ENCODE results near the gene TOPBP1. TPM values are rescaled to one million over a fixed set of nuclear protein-coding genes. Genes with fewer than 3 reads are reported as not detected.

The TOPBP1 gene
- total and polyA plus RNA-seq, 9 of the 15 experiments (the other 6 are each of a cell fraction or from before 2014, with no cell fraction given): 16.6 to 77.6 (median 58.2) TPM

GRCh38 chr3:133670525-133670995 lies 8.8 kb upstream of the TOPBP1 start:
- no peak overlapping the region for H3K4me2 ChIP-seq (ENCODE audit: insufficient read depth, low read length)

More at GRCh38 chr3:133670525-133670995, 8.8 kb upstream of the TOPBP1 start:
- Histone ChIP-seq H3K27ac (ENCODE audit: extremely low read depth, low read depth, low read length) (no peak overlapping the region), H3K4me3 (no peak overlapping the region), H4K20me1 (replicated peaks; ENCODE audit: control insufficient read depth, insufficient read depth, low read length) (no peaks in the 10 kb centered on the region), H3K36me3 (ENCODE audit: control insufficient read depth, insufficient read depth, low read length) (no peaks in the 10 kb centered on the region), H3K9me1 (ENCODE audit: control insufficient read depth, insufficient read depth, low read length) (no peaks in the 10 kb centered on the region), H3K4me1 (replicated peaks in 1 of 2; ENCODE audit: control insufficient read depth in 2 of 2, insufficient read depth in 2 of 2, low read length in 2 of 2) (no peaks in the 10 kb centered on the region), H3K9ac (ENCODE audit: insufficient read depth in 1 of 2, low read depth in 2 of 2, low read length in 2 of 2) (no peak overlapping the region), H2AFZ (ENCODE audit: low read depth, low read length) (no peak overlapping the region), H3K9me3 (replicated peaks; ENCODE audit: control insufficient read depth, insufficient read depth, low read depth, low read length) (no peaks in the 10 kb centered on the region), H3K79me2 (ENCODE audit: control insufficient read depth, insufficient read depth, low read length) (no peaks in the 10 kb centered on the region), H3K27me3 (ENCODE audit: control insufficient read depth in 2 of 2, insufficient read depth in 2 of 2, low read length in 2 of 2) (peaks cover 0 to 13% of the 10 kb centered on the region in 2 experiments; a peak in 2 of 5 replicates)
- intact Hi-C loops (cut with micrococcal nuclease): no loop called here
- FAIRE-seq (no peak), ATAC-seq (no peak), DNase-seq (ENCODE audit: extremely low read depth in 1 of 4, low spot score in 3 of 4) (no peak)
- POLR2A ChIA-PET: no interaction called here
- no TSS peak for BruUV-seq (replicated peaks)
- TF ChIP-seq E2F4 (CRISPR knock-in tag; IDR thresholded peaks at IDR 0.05; ENCODE audit: low read depth): no peak
- no peak for TF ChIP-seq ZNF41 (CRISPR knock-in tag; conservative IDR thresholded peaks at IDR 0.05)
- TF ChIP-seq HOXB6 (CRISPR knock-in tag; IDR thresholded peaks at IDR 0.05; ENCODE audit: borderline replicate concordance): no peak
- no peak for TF ChIP-seq ZBED1 (IDR thresholded peaks at IDR 0.05)
- no peak for TF ChIP-seq ZNF316 (IDR thresholded peaks at IDR 0.05)
- in situ Hi-C loops (cut with MboI): loop anchor here (5.0 to 25.0 kb wide), 2 partner anchors 132 to 242 kb away; no protein-coding TSS in a partner anchor
- WGBS (ENCODE audit: insufficient coverage, low coverage, missing lambda C conversion rate): 4% methylated on average over 3 of the region's 3 CpGs
- CTCF ChIA-PET (ENCODE audit: low intra/inter-chr PET ratio): no interaction called here
